IgD-negative memory B cell (primary cell): Measurements from ENCODE around the gene ANKRD22. TPM values are rescaled to one million over a fixed set of nuclear protein-coding genes. Genes with fewer than 3 reads are reported as not detected.

Experiments used
- H3K27ac Mint-ChIP-seq, 3 donors: one replicate each; pipeline ENCODE4 v1.8.0; 2020 to 2022; ENCODE audit warnings: mild to moderate bottlenecking in 3 of 3, mixed read lengths in 3 of 3, moderate library complexity in 1 of 3
- H3K27me3 Mint-ChIP-seq: one replicate; pipeline ENCODE4 v1.8.0; 2021; ENCODE audit warnings: mixed read lengths
- H3K36me3 Mint-ChIP-seq: one replicate; pipeline ENCODE4 v1.8.0; 2020; ENCODE audit warnings: mild to moderate bottlenecking, mixed read lengths
- H3K4me1 Mint-ChIP-seq, 3 donors: one replicate each; pipeline ENCODE4 v1.8.0; 2020 to 2022; ENCODE audit warnings: mixed read lengths in 3 of 3, mild to moderate bottlenecking in 1 of 3
- H3K4me3 Mint-ChIP-seq, 4 donors: one replicate each; pipeline ENCODE4 v1.8.0; 2020 to 2022; ENCODE audit warnings: mild to moderate bottlenecking in 4 of 4, mixed read lengths in 4 of 4, moderate library complexity in 3 of 4
- H3K9me3 Mint-ChIP-seq, 3 donors: one replicate each; pipeline ENCODE4 v1.8.0; 2020 to 2021; ENCODE audit warnings: mixed read lengths in 3 of 3, mild to moderate bottlenecking in 1 of 3
- polyA plus RNA-seq: library from polyadenylated mRNA; unstranded; fragments of 300-500 nt; fragmentation: Illumina TruSeq; gene quantifications from one replicate; pipeline ENCODE4 v1.2.3, GENCODE V29; 2021

ANKRD22 gene
- polyA plus RNA-seq, 1 donor from 2014 or later = not detected

DNA sequence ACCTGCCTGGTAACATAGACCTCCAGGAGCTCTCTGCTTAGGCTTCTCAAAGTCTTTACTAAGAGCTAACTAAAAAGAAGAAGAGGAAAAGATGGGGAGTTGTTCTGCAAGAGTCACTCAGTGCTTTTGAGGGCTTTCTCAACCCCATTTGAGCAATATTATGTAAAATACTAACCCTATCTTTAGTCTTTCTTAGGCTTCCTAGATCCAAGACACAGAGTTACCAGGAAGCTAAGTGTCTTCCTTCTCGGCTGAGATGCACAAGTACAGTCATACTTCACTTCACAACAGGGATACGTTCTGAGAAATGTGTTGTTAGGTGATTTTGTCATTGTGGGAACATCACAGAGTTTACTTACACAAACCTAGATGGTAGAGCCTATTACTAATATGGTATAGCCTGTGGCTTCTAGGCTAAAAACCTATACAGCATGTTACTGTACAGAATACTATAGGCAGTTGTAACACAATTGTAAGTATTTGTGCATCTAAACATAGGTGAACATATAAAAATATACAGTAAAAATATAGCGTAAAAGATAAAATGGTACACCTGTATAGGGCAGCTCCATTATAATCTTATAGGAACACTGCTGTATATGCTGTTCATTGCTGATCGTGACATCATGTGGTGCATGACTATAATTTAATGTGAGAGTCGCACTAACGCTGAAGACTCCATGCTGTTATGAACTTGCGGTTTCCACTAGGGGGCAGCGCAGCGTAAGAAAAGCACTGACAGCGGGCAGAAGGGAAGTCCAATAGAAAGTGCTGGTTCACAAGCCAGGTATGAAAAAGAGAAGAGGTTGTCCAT, 16.3 kb downstream of the ANKRD22 start:
- H3K27me3 Mint-ChIP-seq = peaks cover 10% of the 10 kb centered on the region
- H3K4me1 Mint-ChIP-seq = peaks cover 7 to 20% (median 10%) of the 10 kb centered on the region in 3 donors
- H3K9me3 Mint-ChIP-seq = no peaks in the 10 kb centered on the region
- H3K4me3 Mint-ChIP-seq = no peak overlapping the region
- no peaks in the 10 kb centered on the region for H3K36me3 Mint-ChIP-seq
- no peak overlapping the region for H3K27ac Mint-ChIP-seq

DNA sequence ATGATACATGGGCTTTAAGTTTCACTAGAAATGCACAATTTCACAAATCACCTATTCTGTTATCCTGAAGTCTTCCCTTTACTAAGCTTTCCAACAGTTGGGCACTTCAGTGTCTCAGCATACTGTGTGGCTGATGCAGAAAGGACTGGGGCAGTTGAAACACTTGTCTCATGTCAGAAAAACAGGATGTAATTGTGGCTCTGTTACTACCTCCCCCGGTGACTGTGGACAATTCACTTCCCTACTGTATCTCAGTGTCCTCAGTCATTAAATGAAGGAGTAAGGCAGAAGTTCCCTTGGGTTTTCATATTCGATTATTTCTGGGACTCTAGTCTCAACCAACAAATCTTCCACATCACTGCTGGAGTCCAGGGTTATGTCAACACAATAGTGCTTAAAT, 17.9 kb downstream of the ANKRD22 start:
- H3K36me3 Mint-ChIP-seq = no peaks in the 10 kb centered on the region
- peaks cover 10% of the 10 kb centered on the region for H3K27me3 Mint-ChIP-seq
- no peak overlapping the region for H3K4me3 Mint-ChIP-seq
- no peak overlapping the region for H3K27ac Mint-ChIP-seq
- H3K4me1 Mint-ChIP-seq = peaks cover 7 to 20% (median 10%) of the 10 kb centered on the region in 3 donors
- H3K9me3 Mint-ChIP-seq = no peaks in the 10 kb centered on the region

DNA sequence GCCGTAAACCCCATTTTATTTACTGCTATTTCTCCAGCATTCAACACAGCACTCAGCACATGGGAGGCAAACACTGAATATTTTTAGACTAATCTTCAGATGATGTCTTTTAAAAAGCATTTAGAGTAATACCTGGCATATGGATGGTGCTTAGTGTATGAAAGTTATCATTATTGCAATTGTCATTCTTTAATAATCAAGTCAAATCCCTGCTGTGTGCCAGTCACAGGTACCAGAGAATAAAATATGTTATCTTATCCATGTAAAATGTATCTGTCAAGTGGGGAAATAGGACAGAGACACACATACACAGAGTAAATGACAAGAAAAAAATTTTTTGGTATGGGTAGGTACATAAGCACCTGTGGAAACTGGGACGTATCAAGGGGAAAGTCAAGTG, 18.5 kb downstream of the ANKRD22 start:
- no peaks in the 10 kb centered on the region for H3K36me3 Mint-ChIP-seq
- H3K27me3 Mint-ChIP-seq = peaks cover 10% of the 10 kb centered on the region
- peaks cover 7 to 20% (median 10%) of the 10 kb centered on the region in 3 donors for H3K4me1 Mint-ChIP-seq
- no peaks in the 10 kb centered on the region for H3K9me3 Mint-ChIP-seq
- H3K4me3 Mint-ChIP-seq = no peak overlapping the region
- no peak overlapping the region for H3K27ac Mint-ChIP-seq

DNA sequence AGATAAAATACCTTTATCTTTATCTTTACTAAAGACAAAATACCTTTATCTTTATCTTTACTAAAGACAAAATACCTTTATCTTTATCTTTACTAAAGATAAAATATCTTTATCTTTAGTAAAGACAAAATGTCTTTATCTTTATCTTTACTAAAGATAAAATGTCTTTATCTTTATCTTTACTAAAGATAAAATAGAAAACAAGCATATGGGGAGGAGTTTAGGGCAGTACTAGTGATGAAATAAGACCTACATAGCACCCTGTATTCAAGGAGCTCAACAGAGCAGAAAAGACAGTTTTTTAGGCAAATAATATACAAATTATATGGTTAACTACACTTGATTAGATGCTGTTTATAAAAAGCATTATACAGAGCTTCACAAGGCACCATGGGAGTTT, 19.3 kb downstream of the ANKRD22 start:
- H3K36me3 Mint-ChIP-seq = no peaks in the 10 kb centered on the region
- H3K27me3 Mint-ChIP-seq = peaks cover 10% of the 10 kb centered on the region
- H3K9me3 Mint-ChIP-seq = no peaks in the 10 kb centered on the region
- no peak overlapping the region for H3K4me3 Mint-ChIP-seq
- H3K27ac Mint-ChIP-seq = no peak overlapping the region
- peaks cover 7 to 20% (median 10%) of the 10 kb centered on the region in 3 donors for H3K4me1 Mint-ChIP-seq

DNA sequence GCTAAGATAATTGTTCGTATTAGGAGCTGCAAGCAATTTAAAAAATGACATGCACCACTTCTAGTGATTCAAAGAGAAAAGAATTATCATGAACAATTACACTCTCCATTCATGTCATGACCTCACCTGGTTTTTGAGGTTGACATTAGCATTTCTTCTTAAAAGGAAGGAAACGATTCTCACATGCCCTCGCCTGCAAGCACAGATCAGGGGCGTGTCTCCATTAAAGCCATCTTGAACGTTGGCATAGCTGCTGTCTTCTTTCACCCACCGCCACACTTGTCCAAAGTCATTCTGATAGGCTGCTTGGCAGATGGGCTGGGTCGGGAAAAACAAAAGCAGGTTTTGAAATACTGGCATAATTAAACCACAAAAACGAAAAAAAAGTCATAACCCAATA, 19.9 kb downstream of the ANKRD22 start:
- H3K27me3 Mint-ChIP-seq = peaks cover 10% of the 10 kb centered on the region
- no peak overlapping the region for H3K27ac Mint-ChIP-seq
- peak overlapping the region in 2 of 4 donors; percentile 19 to 68 for H3K4me3 Mint-ChIP-seq
- H3K9me3 Mint-ChIP-seq = no peaks in the 10 kb centered on the region
- H3K36me3 Mint-ChIP-seq = peaks cover 2% of the 10 kb centered on the region
- H3K4me1 Mint-ChIP-seq = peaks cover 11 to 20% (median 12%) of the 10 kb centered on the region in 3 donors

DNA sequence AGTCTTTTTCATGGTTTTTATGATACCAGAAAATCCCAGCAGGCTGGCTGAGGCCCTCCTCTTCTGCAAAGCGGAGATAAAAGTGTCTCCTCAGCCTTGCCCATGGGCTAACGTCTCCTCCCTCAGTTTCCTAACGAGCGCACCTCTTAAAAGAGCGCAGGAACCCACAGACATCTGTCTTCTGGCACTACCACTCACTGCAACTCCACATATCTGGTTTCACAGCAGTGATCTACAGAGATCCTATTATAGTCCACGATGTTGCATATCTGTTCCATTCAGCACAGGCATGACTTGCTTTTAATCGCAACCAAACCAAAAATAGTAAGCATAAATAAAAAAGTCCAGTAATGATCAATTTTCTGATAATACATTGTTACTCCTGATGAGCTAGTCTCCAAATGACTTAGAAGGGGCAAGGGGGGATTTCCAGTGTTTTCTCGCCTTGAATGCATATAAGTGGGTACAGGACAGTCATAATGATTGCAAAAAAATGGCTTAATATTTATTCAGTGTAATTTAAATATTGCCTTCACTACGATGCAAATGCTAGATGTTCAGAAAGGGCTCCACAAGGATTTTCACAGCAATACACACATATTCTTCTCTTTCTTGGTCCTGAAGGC, 20.9 kb downstream of the ANKRD22 start:
- H3K9me3 Mint-ChIP-seq = no peaks in the 10 kb centered on the region
- peaks cover 10% of the 10 kb centered on the region for H3K27me3 Mint-ChIP-seq
- H3K4me1 Mint-ChIP-seq = peaks cover 18 to 30% (median 20%) of the 10 kb centered on the region in 3 donors
- peaks cover 2% of the 10 kb centered on the region for H3K36me3 Mint-ChIP-seq
- H3K27ac Mint-ChIP-seq = no peak overlapping the region
- H3K4me3 Mint-ChIP-seq = no peak overlapping the region

DNA sequence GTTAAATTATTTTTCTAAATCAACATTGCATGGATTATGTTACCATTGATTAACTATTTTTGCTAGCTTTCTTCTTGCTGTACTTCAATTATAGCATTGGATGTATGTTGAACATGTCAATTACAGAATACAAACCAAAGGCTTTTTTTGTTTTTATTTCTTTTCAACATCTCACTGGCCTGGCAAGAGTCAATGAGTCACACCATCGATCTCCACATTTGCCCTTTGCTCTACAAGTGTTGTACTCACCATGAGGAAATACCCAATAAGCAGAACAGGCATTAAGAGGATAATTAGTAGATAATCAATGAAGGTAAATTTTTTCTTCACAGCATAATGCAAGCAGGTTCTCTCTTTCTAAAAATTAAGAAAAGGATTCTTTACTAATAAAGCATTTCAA, 23.3 kb downstream of the ANKRD22 start:
- Mint-ChIP-seq H3K4me1 (peaks cover 27 to 31% (median 29%) of the 10 kb centered on the region in 3 donors), H3K27me3 (peaks cover 10% of the 10 kb centered on the region), H3K9me3 (peaks cover 0 to 3% (median 0%) of the 10 kb centered on the region in 3 donors), H3K4me3 (no peak overlapping the region), H3K27ac (no peak overlapping the region), H3K36me3 (peaks cover 2% of the 10 kb centered on the region)

DNA sequence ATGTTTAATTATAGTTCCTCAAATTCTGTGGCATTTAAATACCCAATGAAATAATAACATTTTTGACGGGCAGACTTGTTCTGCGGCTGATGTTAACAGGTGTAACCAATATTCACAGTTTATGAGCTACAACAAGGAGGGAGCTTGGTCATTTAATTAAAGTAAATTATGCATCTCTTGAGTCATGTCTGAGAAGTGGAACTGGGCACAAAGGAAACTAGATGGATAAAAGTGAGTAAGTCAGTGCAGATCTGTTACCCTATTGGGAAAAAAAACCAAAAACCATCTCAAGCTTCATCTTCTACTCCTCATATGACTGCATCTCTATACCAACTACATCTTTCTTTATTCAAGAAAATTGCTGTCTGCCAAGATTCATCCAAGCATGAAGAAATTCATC, 24.0 kb downstream of the ANKRD22 start:
- Mint-ChIP-seq H3K36me3 (peaks cover 2% of the 10 kb centered on the region), H3K4me1 (peaks cover 27 to 28% (median 27%) of the 10 kb centered on the region in 3 donors)

DNA sequence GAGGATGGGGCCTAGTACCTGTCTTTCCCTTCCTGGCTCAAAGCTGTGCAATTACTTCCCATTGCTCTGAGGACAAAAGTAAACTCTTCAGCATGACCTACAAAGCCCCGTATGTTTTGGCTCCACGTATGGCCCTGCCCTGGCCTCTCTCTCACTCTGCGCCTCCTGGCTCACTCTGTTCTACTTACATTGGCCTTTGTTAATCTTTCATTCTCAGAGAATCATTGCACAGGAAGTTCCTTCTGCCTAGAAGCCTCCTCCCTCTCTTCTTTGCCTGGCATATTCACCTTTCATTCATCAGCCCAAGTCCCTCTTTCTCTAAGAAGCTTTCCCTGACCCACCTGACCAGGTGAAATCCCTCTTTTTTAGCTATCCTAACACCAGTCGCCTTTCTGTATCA, 25.3 kb downstream of the ANKRD22 start:
- Mint-ChIP-seq H3K4me1 (peaks cover 22 to 24% (median 24%) of the 10 kb centered on the region in 3 donors), H3K9me3 (peaks cover 0 to 3% (median 0%) of the 10 kb centered on the region in 3 donors), H3K36me3 (peaks cover 2% of the 10 kb centered on the region), H3K27me3 (peaks cover 6% of the 10 kb centered on the region), H3K4me3 (peak overlapping the region in 3 of 4 donors; percentile 10 to 53 (median 18)), H3K27ac (peak overlapping the region in 2 of 3 donors; percentile 39 to 50)

More for the DNA sequence above, 24.0 kb downstream of the ANKRD22 start:
- Mint-ChIP-seq H3K27ac (no peak overlapping the region), H3K4me3 (no peak overlapping the region), H3K9me3 (peaks cover 0 to 3% (median 0%) of the 10 kb centered on the region in 3 donors), H3K27me3 (peaks cover 10% of the 10 kb centered on the region)

DNA sequence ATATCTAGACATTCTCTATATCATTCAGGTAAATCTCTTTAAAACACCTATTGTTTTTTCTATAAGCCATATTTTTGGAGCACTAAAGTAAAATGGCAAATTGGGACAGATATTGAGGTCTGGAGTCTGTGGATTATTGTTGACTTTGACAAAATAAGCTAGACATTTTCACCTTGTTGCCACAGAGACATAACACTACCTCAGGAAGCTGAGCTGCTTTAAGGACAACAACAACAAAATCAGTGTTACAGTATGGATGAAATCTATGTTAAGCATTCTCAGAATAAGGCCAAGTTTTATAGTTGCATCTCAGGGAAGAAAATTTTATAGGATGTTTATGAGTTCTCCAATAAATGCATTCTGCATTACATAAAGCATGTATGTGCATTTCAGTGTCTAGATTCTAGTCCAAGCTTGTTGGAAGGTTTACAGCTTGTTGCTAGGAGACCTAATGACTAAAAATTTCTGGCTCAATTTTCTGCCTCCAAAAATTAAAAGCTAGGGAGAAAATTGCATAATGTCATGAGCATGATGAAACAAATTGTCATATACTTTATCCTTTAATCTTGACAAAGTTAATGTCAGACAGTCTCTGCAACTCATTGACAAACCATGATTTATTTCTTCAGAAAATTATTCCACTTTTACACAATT, 30.8 kb downstream of the ANKRD22 start:
- H3K27me3 Mint-ChIP-seq = no peaks in the 10 kb centered on the region
- no peak overlapping the region for H3K4me3 Mint-ChIP-seq
- peaks cover 2% of the 10 kb centered on the region for H3K36me3 Mint-ChIP-seq
- H3K4me1 Mint-ChIP-seq = peaks cover 9 to 10% (median 10%) of the 10 kb centered on the region in 3 donors
- peaks cover 0 to 3% (median 0%) of the 10 kb centered on the region in 3 donors for H3K9me3 Mint-ChIP-seq
- no peak overlapping the region for H3K27ac Mint-ChIP-seq

DNA sequence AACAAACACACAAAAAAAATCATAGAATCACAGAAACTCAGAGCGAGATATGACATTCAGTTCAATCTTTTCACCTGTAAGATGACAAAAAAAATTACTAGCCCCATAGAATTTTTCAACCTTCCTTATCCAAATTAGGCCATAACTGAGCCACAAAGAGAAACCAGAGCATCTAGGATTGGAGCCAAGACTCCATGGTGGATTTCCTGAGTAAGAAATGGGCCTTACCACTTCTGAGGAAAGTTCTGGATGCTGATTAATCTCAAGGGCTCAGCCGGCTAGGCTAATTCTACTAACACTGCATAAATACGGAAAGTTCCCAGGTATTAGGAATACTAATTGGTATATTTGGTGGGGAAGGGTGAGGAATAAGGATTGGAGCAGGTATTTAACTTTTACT, 32.4 kb downstream of the ANKRD22 start:
- Mint-ChIP-seq H3K36me3 (peaks cover 2% of the 10 kb centered on the region), H3K4me3 (no peak overlapping the region), H3K27ac (no peak overlapping the region), H3K4me1 (peaks cover 0 to 2% (median 0%) of the 10 kb centered on the region in 3 donors), H3K9me3 (peaks cover 0 to 3% (median 0%) of the 10 kb centered on the region in 3 donors), H3K27me3 (no peaks in the 10 kb centered on the region)

DNA sequence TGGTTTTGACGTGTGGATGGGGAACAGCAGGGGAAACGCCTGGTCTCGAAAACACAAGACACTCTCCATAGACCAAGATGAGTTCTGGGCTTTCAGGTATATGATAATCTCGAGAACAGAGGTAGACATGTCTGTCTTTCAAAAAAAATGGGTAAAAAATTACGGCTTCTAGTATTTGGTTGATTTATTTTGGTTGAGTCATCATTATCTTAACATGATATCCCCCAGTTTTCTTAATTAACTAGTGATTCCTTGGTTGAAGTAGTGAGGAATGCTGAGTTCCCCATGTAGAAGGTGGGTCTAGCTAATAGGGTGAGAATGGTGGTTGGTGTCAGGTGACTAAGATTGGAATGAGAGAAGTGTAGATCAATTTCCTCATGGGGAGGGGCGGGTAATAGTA, 38.4 kb downstream of the ANKRD22 start:
- peaks cover 0 to 4% (median 0%) of the 10 kb centered on the region in 3 donors for H3K4me1 Mint-ChIP-seq
- no peaks in the 10 kb centered on the region for H3K27me3 Mint-ChIP-seq
- H3K27ac Mint-ChIP-seq = no peak overlapping the region
- no peaks in the 10 kb centered on the region for H3K9me3 Mint-ChIP-seq
- H3K4me3 Mint-ChIP-seq = no peak overlapping the region
- H3K36me3 Mint-ChIP-seq = no peaks in the 10 kb centered on the region

DNA sequence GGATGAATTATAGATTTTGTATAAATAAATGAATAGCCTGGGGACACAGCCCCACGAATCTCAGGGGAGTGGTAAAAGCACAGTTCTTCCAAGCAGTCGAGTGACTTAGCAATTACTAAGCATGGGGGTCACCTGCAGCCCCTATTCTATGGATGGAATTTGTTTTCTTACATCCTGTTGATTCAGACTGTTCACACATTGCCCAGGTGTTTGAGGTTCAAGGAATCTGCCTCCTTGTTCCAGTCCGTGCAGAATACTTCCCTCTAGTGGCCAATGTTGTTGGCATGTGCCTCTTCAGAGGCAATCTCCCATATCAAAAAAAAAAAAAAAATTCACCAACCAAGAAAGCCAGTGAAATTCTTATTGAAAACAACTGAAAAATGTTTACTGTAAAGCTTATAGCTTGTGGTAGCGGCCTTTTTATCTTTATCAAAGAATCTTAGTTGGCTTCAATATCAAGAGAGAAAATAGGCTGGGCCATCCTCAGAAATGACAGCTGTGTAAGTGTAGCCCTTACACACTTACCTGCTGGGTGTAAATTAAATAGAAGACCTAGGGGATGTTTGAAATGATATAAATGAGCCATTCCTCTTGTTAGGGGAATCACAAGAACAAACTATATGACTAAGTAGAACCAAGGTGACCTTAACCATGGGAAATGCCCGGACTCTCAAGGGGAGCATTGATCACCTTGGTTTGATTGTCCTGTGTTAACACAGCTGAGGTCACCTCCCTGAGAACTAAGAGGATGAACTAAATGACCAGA, 41.3 kb downstream of the ANKRD22 start:
- no peaks in the 10 kb centered on the region for H3K27me3 Mint-ChIP-seq
- no peaks in the 10 kb centered on the region for H3K36me3 Mint-ChIP-seq
- no peaks in the 10 kb centered on the region for H3K9me3 Mint-ChIP-seq
- H3K4me1 Mint-ChIP-seq = peaks cover 0 to 4% (median 0%) of the 10 kb centered on the region in 3 donors
- H3K4me3 Mint-ChIP-seq = no peak overlapping the region
- no peak overlapping the region for H3K27ac Mint-ChIP-seq

DNA sequence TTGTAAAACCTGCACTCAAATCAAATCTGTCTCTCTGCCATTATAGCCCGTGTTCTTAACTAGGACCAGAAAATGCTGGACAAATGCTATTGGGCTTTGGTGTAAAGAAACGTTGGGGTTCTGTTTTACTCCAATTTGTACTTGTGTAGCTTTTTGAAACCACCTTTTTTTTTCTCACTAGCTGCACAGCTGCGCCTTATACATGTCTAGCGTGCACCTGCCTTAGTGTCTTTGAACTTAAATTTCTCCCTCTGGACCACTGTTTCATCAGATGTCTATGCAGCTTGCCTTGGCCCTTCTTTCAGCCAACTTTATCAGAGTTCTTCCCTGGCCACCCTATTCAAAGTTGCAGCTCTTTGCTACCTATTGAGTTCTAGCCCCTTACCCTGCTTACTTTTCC, 42.0 kb downstream of the ANKRD22 start:
- H3K4me3 Mint-ChIP-seq = no peak overlapping the region
- H3K27me3 Mint-ChIP-seq = no peaks in the 10 kb centered on the region
- no peak overlapping the region for H3K27ac Mint-ChIP-seq
- H3K9me3 Mint-ChIP-seq = no peaks in the 10 kb centered on the region
- no peaks in the 10 kb centered on the region for H3K36me3 Mint-ChIP-seq
- peaks cover 0 to 4% (median 0%) of the 10 kb centered on the region in 3 donors for H3K4me1 Mint-ChIP-seq
